ENCODE results near the gene TSHZ1.
"Not testable (repeated sequence)": the region's sequence is repeated elsewhere in the genome, so short reads cannot be mapped to it uniquely, and the experiment has no call there.

TSHZ1 gene

GRCh38 chr18:75316826-75317225 lies 106.2 kb downstream of the TSHZ1 start:
- no peak for DNase-seq

GRCh38 chr18:75317300-75317699 lies 106.7 kb downstream of the TSHZ1 start:
- DNase-seq, result no peak

GRCh38 chr18:75317703-75318102 lies 107.1 kb downstream of the TSHZ1 start:
- no peak for DNase-seq

GRCh38 chr18:75319905-75320304 lies 109.3 kb downstream of the TSHZ1 start:
- no peak for DNase-seq

- DNase-seq, result no peak
These were observed 109.9 kb downstream of the TSHZ1 start for GRCh38 chr18:75320506-75320905.

- DNase-seq, result no peak
These were observed 110.8 kb downstream of the TSHZ1 start for GRCh38 chr18:75321431-75321830.

GRCh38 chr18:75322206-75322605 lies 111.6 kb downstream of the TSHZ1 start:
- no peak for DNase-seq

- no peak for DNase-seq
These were observed 113.4 kb downstream of the TSHZ1 start for GRCh38 chr18:75323821-75324585.

GRCh38 chr18:75324686-75325257 lies 114.2 kb downstream of the TSHZ1 start:
- DNase-seq, result no peak

GRCh38 chr18:75329753-75330152 lies 119.2 kb downstream of the TSHZ1 start:
- DNase-seq, result not testable (repeated sequence)

- DNase-seq, result no peak
These were observed 119.7 kb downstream of the TSHZ1 start for GRCh38 chr18:75330308-75330707.

GRCh38 chr18:75334869-75335268 lies 124.3 kb downstream of the TSHZ1 start:
- no peak for DNase-seq

GRCh38 chr18:75335511-75335910 lies 124.9 kb downstream of the TSHZ1 start:
- no peak for DNase-seq

- no peak for DNase-seq
These were observed 126.2 kb downstream of the TSHZ1 start for GRCh38 chr18:75336767-75337166.

GRCh38 chr18:75337348-75337747 lies 126.8 kb downstream of the TSHZ1 start:
- DNase-seq, result no peak

GRCh38 chr18:75338631-75339030 lies 128.0 kb downstream of the TSHZ1 start:
- DNase-seq, result no peak

All from stimulated activated naive CD4-positive, alpha-beta T cell (primary cell).